NCI-H2171 (cell line): ENCODE data around the gene DCPS.
"Not testable (repeated sequence)": the region's sequence is repeated elsewhere in the genome, so short reads cannot be mapped to it uniquely, and the experiment has no call there.

ENCODE experiments used
- DNase-seq: peaks from one replicate; lab custom pipeline; 2025; lab: John Stamatoyannopoulos, UW

DCPS gene

DNA sequence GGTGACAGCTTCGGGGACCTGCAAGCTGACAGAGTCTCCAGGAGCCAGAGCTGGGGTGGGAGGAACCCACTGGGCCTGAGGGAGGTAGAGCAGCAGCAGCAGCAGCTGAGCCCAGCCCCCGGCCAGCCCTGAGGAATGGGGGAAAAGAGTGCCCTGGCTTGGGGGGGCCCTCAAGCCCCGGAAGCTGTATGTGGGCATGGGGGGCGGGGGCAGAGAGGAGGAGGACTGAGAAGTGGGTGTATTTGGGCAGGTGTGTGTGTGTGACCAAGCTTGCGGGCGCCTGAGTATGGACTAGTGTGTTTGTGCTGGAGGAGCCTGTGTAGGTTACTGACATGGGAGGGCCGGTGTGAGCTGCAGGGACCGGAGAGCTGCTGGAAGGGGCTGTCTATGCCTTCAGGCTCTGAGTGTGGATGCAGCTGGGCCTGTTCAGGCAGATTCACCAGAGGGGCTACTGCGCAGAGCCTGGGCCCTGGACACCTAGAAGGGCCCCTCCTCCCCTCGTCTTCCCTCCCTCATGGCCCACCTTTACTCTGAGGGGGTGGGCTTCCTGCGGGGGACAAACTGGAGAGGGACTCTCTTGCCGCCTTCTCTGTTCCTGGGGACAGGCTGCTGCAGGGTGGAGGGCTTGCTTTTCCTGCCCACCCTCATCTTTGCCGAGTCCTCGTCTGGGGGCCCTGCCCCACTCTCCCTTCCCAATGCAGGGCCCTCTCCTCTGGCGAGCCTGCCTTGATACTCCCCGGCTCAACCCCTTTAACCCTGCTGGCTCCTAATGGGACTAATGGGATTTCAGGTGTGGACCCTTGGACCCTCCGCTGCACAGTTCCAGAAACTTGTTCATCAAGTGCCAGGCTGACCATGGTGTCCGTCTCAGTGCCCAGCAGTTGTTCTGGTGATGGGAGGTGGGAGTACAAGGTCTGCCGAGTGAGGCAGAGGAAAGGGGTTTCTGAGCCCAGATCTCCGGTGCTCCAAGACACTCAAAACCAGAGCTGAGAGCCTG, 79.8 kb downstream of the DCPS start:
- no peak for DNase-seq

GRCh38 chr11:126384449-126385070, 80.7 kb downstream of the DCPS start:
- DNase-seq, result no peak

DNA sequence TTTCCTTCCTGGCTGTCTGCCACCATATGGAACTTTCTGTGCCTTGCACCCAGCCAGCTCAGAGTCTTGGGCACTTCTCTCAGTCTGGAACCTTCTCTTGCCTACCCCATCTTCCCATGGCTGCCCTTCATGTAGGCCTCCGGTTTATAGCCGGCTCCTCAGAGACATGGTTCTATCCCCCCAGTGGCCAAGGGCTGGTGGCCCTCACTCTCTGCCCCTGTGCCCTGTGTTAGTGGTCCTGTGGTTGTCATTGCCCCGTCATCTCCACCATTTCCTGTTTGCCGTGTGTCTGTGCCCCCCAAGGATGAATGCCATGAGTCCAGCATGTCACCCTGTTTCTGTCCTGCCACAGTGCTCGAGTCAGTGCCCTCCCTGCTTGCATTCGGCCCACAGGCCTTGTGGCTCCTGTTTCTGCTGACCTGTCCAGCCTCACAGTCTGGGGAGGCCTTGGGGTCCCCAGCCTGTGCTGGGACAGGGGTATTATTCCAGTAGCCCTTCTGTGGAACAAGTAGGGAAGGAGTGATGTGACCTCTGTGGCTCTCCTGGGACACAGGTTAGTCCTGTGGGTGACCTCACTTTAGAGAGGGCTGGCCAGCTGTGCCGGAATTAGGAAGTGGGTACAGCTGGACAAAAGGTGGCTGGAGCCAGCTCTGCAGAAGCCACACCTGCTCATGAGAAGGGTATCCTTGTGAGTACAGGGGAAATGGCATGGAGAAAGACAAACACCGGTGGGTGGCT, 82.3 kb downstream of the DCPS start:
- no peak for DNase-seq

DNA sequence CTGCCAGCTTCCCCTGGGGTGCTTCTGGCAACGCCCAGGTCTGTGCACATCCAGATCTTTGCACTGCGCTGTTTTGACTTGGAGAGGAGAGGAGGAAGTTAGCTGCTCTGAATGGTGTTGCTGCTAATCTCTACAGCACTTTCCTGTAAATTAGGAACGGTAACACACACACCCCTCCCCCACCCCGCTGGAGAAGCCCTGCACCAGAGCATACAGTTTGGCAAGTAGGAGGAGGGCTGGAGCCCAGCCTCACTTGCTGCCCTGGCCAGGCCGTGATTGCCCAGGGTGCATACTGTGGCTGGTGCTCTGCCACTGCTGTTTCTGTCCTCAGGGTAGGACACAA, 82.8 kb downstream of the DCPS start:
- not testable (repeated sequence) for DNase-seq

GRCh38 chr11:126387857-126388256, 84.0 kb downstream of the DCPS start:
- no peak for DNase-seq

DNA sequence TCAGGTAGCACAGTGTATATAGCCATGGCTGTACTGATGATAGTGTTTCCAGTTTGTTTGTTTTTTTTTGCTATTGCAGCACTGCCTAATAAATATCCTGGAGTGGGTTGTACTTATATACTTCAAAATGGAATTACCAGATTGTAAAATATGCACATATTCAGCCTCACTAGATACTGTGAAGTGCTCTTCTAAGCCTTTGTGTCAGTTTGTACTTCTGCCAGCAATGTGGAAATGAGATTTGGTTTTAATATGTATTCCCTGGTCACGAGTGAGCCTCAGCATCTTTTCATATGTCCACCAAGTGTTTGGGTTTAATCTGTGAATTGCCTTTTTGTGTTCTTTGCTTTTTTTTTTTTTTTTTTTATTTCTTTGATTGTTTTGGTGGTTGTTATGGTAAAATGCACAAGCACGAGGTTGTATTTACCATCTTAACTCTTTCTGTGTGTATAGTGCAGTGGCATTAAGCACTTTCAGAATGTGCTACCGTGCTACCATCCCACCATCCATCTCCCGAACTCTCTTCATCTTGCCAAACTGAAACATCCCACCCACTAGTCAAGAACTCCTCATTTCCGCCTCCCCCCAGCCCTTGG, 86.5 kb downstream of the DCPS start:
- DNase-seq, result no peak

DNA sequence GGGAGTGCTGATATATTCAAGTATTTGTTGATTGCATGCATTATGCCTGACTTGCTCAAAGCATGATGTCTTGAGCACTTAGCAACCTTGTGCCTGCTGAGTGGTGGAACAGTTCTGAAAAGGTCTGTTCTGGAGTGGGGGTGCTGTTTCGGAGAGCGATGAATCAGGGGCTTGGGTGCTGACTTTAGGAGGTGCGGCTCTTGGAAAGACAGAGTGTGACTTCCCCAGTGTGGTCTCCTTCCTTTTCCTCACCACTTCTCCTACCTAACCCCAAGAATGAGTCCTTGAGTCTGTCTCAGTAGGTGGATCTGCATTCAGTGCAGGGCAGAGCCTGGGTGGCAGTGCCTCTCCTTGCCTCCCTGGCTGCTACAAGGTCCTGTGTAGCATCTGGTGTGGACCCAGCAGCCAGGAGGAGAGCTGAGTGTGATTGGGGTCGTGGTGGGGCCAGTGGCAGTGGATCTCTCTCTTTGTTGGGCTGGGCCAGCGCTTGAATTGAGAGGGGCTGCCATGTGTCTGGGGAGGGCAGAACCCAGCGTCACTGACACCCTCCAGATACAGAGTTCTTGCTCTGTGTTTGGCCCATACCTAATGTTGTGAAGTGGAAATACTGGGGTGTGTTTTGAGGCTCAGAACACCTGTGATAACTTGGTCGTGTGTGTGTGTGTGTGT, 87.6 kb downstream of the DCPS start:
- DNase-seq, result no peak

GRCh38 chr11:126391970-126392632, 88.2 kb downstream of the DCPS start:
- no peak for DNase-seq

- no peak for DNase-seq
Measured at GRCh38 chr11:126392633-126393013, 88.8 kb downstream of the DCPS start.

DNA sequence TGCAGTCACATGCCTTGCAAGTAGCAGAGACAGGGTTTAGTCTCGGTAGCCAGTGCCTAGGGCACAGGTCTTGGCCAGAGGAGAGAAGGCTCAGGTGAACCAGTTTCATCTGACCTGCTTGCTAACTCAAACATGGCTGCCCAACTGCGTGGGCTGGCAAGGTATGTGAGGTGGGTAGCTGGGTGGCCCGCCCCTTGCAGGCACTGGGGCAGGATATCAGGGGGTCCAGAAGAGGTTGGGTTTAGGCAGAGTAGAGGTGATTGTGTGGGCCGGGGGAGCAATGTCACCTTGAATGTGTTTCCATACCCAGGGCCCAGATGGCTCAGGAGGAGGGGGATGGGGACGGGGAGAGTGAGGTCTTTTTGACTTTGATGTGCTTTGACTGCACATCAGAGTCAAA, 89.3 kb downstream of the DCPS start:
- DNase-seq, result no peak

DNA sequence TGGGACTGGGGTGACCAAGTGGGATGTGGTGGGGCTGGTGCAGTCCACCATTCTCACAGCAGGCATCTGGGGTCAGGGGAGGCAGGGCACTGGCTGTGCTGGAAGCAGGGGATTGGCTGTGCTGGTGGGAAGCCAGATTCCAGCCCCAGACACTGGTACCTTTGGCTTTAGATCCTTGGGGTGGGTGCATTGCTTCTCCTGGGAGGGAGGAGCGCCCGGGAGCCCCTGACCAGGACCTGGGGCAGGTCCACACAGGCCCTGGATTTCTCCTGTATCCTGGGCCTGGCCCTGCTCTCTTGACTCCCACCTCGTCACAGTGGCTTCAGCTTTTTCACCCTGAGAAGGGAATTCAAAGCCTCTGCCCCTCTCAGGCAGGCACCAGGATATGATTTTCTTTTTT, 90.2 kb downstream of the DCPS start:
- no peak for DNase-seq

DNA sequence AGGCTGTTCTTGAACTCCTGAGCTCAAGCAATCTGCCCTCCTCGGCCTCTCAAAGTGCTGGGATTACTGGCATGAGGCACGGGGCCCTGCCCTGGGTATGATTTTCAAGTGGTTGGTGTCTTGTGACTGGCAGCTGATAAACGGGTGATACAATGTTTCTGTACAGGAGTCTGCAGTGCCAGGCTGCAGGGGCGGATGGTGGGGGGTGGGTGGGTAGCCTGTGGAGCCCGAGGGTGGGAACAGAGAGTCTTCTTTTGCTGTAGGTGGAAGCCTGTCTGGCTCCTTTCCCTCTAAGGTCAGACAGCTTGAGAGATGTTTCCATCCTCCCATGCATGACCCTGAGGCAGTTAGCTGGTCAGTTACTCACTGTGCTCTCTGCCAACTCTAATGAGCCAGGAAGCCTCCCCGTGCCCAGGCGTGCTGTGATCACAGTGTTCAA, 90.8 kb downstream of the DCPS start:
- DNase-seq, result not testable (repeated sequence)
